GM18505 (cell line): Measurements from ENCODE around the gene GRID1.
"Not testable (repeated sequence)": the region's sequence is repeated elsewhere in the genome, so short reads cannot be mapped to it uniquely, and the experiment has no call there.

Experiments used
- ATAC-seq: cut with Tn5 transposase; IDR thresholded peaks from one replicate; pipeline ENCODE4 v1.9.1; 2021; ENCODE audit not compliant: unreplicated experiment
- POLR2A ChIP-seq: IDR thresholded peaks from 4 replicates; pipeline ENCODE4 v1.6.1; 2011; ENCODE audit warnings: borderline replicate concordance; ENCODE audit not compliant: insufficient read depth, insufficient read length; ENCODE audit errors: extremely low read depth

The GRID1 gene

GRCh38 chr10:86179153-86179524 lies 187.5 kb downstream of the GRID1 start:
- TF ChIP-seq POLR2A: no peak
- no peak for ATAC-seq

- ATAC-seq: no peak
- TF ChIP-seq POLR2A: no peak
These were observed 188.0 kb downstream of the GRID1 start for GRCh38 chr10:86178401-86179152.

GRCh38 chr10:86177537-86178155 lies 188.9 kb downstream of the GRID1 start:
- no peak for TF ChIP-seq POLR2A
- no peak for ATAC-seq

GRCh38 chr10:86176850-86177536 lies 189.6 kb downstream of the GRID1 start:
- no peak for ATAC-seq
- no peak for TF ChIP-seq POLR2A

GRCh38 chr10:86175476-86175875 lies 191.1 kb downstream of the GRID1 start:
- ATAC-seq: not testable (repeated sequence)

GRCh38 chr10:86172301-86172700 lies 194.3 kb downstream of the GRID1 start:
- TF ChIP-seq POLR2A: no peak
- no peak for ATAC-seq

- no peak for ATAC-seq
- no peak for TF ChIP-seq POLR2A
These were observed 196.1 kb downstream of the GRID1 start for GRCh38 chr10:86170255-86171108.

- TF ChIP-seq POLR2A: no peak
- no peak for ATAC-seq
These were observed 196.9 kb downstream of the GRID1 start for GRCh38 chr10:86169506-86170254.

GRCh38 chr10:86169066-86169465 lies 197.5 kb downstream of the GRID1 start:
- ATAC-seq: no peak
- TF ChIP-seq POLR2A: no peak

- no peak for TF ChIP-seq POLR2A
- ATAC-seq: no peak
These were observed 198.3 kb downstream of the GRID1 start for GRCh38 chr10:86168256-86168655.

GRCh38 chr10:86167762-86168128 lies 198.8 kb downstream of the GRID1 start:
- ATAC-seq: no peak
- TF ChIP-seq POLR2A: no peak

GRCh38 chr10:86167121-86167761 lies 199.4 kb downstream of the GRID1 start:
- no peak for ATAC-seq
- no peak for TF ChIP-seq POLR2A
